Panc1 (cell line): ENCODE measurements around the gene TMEM182. TPM values are rescaled to one million over a fixed set of nuclear protein-coding genes. Genes with fewer than 3 reads are reported as not detected.

Experiments
- ATAC-seq: fragments of 200-7000 bp; cut with Tn5 transposase; 2 replicates; pipeline ENCODE4 v1.9.1; 2020; ENCODE audit warnings: mild to moderate bottlenecking, moderate library complexity
- BruUV-seq: library from RNA; stranded (reverse); fragments of 400-500 nt; replicated peaks from 2 replicates; lab custom pipeline; 2021; lab: Mats Ljungman, UMichigan
- CTCF ChIA-PET: fragments of 300-600 bp; sonication (Branson Sonifier 250); formaldehyde crosslinking; loops from one replicate; lab custom pipeline; 2022; ENCODE audit warnings: antibody characterized with exemption; lab: Charles Lee
- POLR2A ChIA-PET: fragments of 300-600 bp; sonication (Branson Sonifier 250); formaldehyde crosslinking; loops from one replicate; lab custom pipeline; 2022; ENCODE audit warnings: antibody characterized with exemption; lab: Charles Lee
- DNase-seq: peaks from one replicate; pipeline ENCODE4 v3.0.0-alpha.2; 2010; ENCODE audit warnings: low read depth, low spot score
- H3K27ac ChIP-seq: 2 replicates; pipeline ENCODE4 v1.5.1; 2011; ENCODE audit warnings: mild to moderate bottlenecking, low read length, inconsistent platforms
- H3K27me3 ChIP-seq: fragments of 200-500 bp; sonication (Bioruptor generic); 2 replicates; pipeline ENCODE4 v1.6.0; 2014; ENCODE audit warnings: low read length, inconsistent platforms; ENCODE audit not compliant: control insufficient read depth, insufficient read depth
- H3K36me3 ChIP-seq: fragments of 200-500 bp; sonication (Bioruptor generic); 2 replicates; pipeline ENCODE4 v1.5.1; 2014; ENCODE audit warnings: inconsistent platforms, mild to moderate bottlenecking, low read length, moderate library complexity; ENCODE audit not compliant: control insufficient read depth, insufficient read depth
- H3K4me1 ChIP-seq: 2 replicates; pipeline ENCODE4 v1.5.1; 2011; ENCODE audit warnings: inconsistent platforms, mild to moderate bottlenecking, low read length, moderate library complexity; ENCODE audit not compliant: control insufficient read depth, insufficient read depth
- H3K4me3 ChIP-seq, 2 experiments: 2 replicates each; pipeline ENCODE4 v1.5.1; 2011 to 2012; ENCODE audit warnings: low read depth in 2 of 2, low read length in 2 of 2, mild to moderate bottlenecking in 2 of 2, inconsistent platforms in 1 of 2, moderate library complexity in 1 of 2
- H3K9me3 ChIP-seq: fragments of 200-500 bp; sonication (Bioruptor generic); 2 replicates; pipeline ENCODE4 v1.5.1; 2014; ENCODE audit warnings: low read depth, mild to moderate bottlenecking, inconsistent platforms, low read length, moderate library complexity; ENCODE audit not compliant: control insufficient read depth, insufficient read depth
- CTCF ChIP-seq: fragments of 450-650 bp; IDR thresholded peaks from 2 replicates; pipeline ENCODE4 v1.5.1; 2017; ENCODE audit warnings: mild to moderate bottlenecking
- POLR2AphosphoS5 ChIP-seq: IDR thresholded peaks from 2 replicates; pipeline ENCODE4 v1.6.1; 2012; ENCODE audit warnings: mild to moderate bottlenecking, low read depth, low read length, moderate library complexity
- REST ChIP-seq, 2 experiments: IDR thresholded peaks; 2 replicates each; pipeline ENCODE4 v1.6.1; 2011 to 2012; ENCODE audit warnings: low read depth in 2 of 2, control low read depth in 1 of 2, low read length in 1 of 2, mild to moderate bottlenecking in 1 of 2, moderate library complexity in 1 of 2; ENCODE audit not compliant: insufficient read depth in 1 of 2
- SIN3A ChIP-seq: IDR thresholded peaks from 2 replicates; pipeline ENCODE4 v1.6.1; 2012; ENCODE audit warnings: low read depth, mild to moderate bottlenecking, low read length, moderate library complexity, borderline replicate concordance; ENCODE audit not compliant: insufficient read depth
- TCF7L2 ChIP-seq: IDR thresholded peaks from 2 replicates; pipeline ENCODE4 v1.6.1; 2011; ENCODE audit warnings: mild to moderate bottlenecking, low read depth, low read length, inconsistent platforms
- in situ Hi-C: cut with HindIII; loops from 2 replicates; pipeline ENCODE4 v1.10.0; 2016; ENCODE audit warnings: low sequenced_read_pairs, low pct_unique_long_range_greater_than_20kb
- intact Hi-C: fragments of 100-400 bp; cut with micrococcal nuclease; formaldehyde crosslinking; loops from one replicate; pipeline ENCODE4 v1.10.0; 2022; ENCODE audit not compliant: unreplicated experiment
- total RNA-seq: library from RNA; stranded (reverse); gene quantifications from one replicate; pipeline ENCODE4 v1.2.1, GENCODE V29; 2021; ENCODE audit not compliant: unreplicated experiment

The TMEM182 gene
- total RNA-seq, 1 experiment from 2014 or later = 6.2 TPM

- DNase-seq (no peak), ATAC-seq (no peak)
- in situ Hi-C loops (no loop called here), intact Hi-C loops (no loop called here)
- no peak overlapping the region for H3K4me3 ChIP-seq
- no peaks in the 10 kb centered on the region for H3K9me3 ChIP-seq
- no peaks in the 10 kb centered on the region for H3K4me1 ChIP-seq
- CTCF ChIA-PET = no interaction called here
- no peak overlapping the region for H3K27ac ChIP-seq
- TF ChIP-seq POLR2AphosphoS5 (no peak), CTCF (no peak), SIN3A (no peak), TCF7L2 (no peak), REST (IDR thresholded peaks at IDR 0.05; ENCODE audit: insufficient read depth in 1 of 2, low read depth in 2 of 2, low read length in 1 of 2) (no peak)
- H3K36me3 ChIP-seq = no peaks in the 10 kb centered on the region
- no peaks in the 10 kb centered on the region for H3K27me3 ChIP-seq
- BruUV-seq = no TSS peak
- POLR2A ChIA-PET = no interaction called here
These were observed 7.2 kb upstream of the TMEM182 start for GRCh38 chr2:102754456-102755145.

GRCh38 chr2:102755284-102755683 is 6.5 kb upstream of the TMEM182 start:
- no peak overlapping the region for H3K4me3 ChIP-seq
- H3K4me1 ChIP-seq = no peaks in the 10 kb centered on the region
- ATAC-seq = no peak
- no peak for TF ChIP-seq TCF7L2
- TF ChIP-seq SIN3A = no peak
- no peak for TF ChIP-seq REST (IDR thresholded peaks at IDR 0.05; ENCODE audit: insufficient read depth in 1 of 2, low read depth in 2 of 2, low read length in 1 of 2)
- TF ChIP-seq CTCF = no peak
- no peak for TF ChIP-seq POLR2AphosphoS5
- ChIA-PET POLR2A (no interaction called here), CTCF (no interaction called here)
- no peak overlapping the region for H3K27ac ChIP-seq
- DNase-seq = no peak
- no peaks in the 10 kb centered on the region for H3K36me3 ChIP-seq
- BruUV-seq = no TSS peak
- in situ Hi-C loops = no loop called here
- no peaks in the 10 kb centered on the region for H3K9me3 ChIP-seq
- no peaks in the 10 kb centered on the region for H3K27me3 ChIP-seq
- intact Hi-C loops = no loop called here
